ENCODE data around the gene ARRB1. TPM values are rescaled to one million over a fixed set of nuclear protein-coding genes. Genes with fewer than 3 reads are reported as not detected.

ARRB1 gene
- total RNA-seq, 2 experiments from 2014 or later: 24.3 to 29.5 TPM

DNA sequence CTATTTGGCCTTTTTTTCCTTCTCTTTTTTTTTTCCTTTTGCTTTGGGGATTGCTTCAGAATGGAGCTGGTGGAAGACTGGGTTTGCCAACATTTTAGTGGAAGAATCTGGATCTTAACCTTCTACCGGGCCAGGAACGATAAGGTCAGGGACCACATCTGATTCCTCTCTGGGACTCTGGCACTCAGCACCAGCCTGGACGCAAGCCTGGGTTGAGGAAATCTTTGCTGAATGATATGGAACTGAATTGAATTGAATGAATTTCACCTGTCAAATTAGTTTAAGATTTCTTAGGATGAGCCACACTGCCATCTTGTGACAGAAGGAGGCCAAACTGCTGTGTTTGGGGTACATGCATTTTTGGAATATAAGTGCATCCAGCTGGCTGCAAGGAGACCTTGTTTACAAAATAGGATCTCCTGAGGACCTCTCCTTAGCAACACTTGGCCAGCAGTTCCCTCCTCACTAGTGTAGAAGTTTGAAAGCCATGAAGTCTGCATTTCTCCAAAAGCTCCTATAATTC is 80.5 kb downstream of the ARRB1 start:
- peak; percentile 47 for DNase-seq
- peak overlapping the region; percentile 63 for H3K27ac Mint-ChIP-seq
- ChIA-PET POLR2A (no interaction called here), CTCF (interaction anchor here (0.6 to 3.2 kb wide), 10 partner anchors 9 to 310 kb away, joined by 3 to 17 read pairs (median 6); no protein-coding TSS in a partner anchor)
- H3K4me3 Mint-ChIP-seq: no peak overlapping the region
- no peaks in the 10 kb centered on the region for H3K9me3 Mint-ChIP-seq
- H3K36me3 Mint-ChIP-seq (ENCODE audit: low read depth): peaks cover 5% of the 10 kb centered on the region
- H3K27me3 Mint-ChIP-seq: no peaks in the 10 kb centered on the region
- peaks cover 38% of the 10 kb centered on the region for H3K4me1 Mint-ChIP-seq

DNA sequence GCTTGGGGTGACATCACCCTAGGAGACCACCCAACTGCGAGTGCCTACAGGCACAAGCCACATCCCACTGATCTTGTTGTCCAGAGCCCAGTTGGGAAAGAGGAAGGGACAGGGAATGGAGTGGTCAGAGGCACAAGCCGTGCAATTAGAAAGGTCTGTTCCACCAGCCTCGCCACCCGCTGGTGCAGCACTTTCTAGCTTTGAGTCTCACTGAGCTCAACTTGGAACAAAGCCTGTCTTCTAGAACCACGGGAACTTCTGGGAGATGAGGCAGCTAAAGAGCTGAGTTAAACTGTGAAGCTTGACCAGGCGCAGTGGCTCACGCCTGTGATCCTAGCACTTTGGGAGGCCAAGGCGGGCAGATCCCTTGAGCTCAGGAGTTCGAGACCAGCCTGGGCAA is 81.6 kb downstream of the ARRB1 start:
- H3K4me1 Mint-ChIP-seq: peaks cover 29% of the 10 kb centered on the region
- H3K9me3 Mint-ChIP-seq: no peaks in the 10 kb centered on the region
- ChIA-PET POLR2A (no interaction called here), CTCF (interaction anchor here (0.9 to 3.2 kb wide), 6 partner anchors 8 to 129 kb away, joined by 3 to 17 read pairs (median 7); no protein-coding TSS in a partner anchor)
- no peak for DNase-seq
- no peaks in the 10 kb centered on the region for H3K27me3 Mint-ChIP-seq
- H3K27ac Mint-ChIP-seq: no peak overlapping the region
- peaks cover 2% of the 10 kb centered on the region for H3K36me3 Mint-ChIP-seq (ENCODE audit: low read depth)
- no peak overlapping the region for H3K4me3 Mint-ChIP-seq

DNA sequence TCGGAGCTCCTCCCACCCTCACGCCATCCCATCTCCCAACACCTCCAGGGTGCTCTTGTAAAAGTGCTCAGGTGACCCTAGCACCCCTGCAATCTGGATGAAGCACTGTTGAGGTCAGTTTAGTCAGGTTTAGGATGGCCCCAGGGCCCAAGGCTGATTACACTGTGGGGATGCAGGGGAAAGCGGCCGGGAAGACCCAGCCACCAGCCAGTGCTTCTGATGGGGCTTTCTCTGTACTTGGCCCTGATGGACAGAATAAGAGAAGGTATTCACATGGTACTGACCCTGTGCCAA is 82.1 kb downstream of the ARRB1 start:
- no peak for DNase-seq
- POLR2A ChIA-PET: no interaction called here
- Mint-ChIP-seq H3K4me1 (peaks cover 33% of the 10 kb centered on the region), H3K4me3 (no peak overlapping the region), H3K27ac (peak overlapping the region; percentile 25), H3K9me3 (no peaks in the 10 kb centered on the region), H3K36me3 (ENCODE audit: low read depth) (peaks cover 2% of the 10 kb centered on the region), H3K27me3 (no peaks in the 10 kb centered on the region)
- CTCF ChIA-PET: interaction anchor here (2.8 to 3.2 kb wide), 2 partner anchors 11 to 21 kb away, joined by 10 to 17 read pairs; no protein-coding TSS in a partner anchor

DNA sequence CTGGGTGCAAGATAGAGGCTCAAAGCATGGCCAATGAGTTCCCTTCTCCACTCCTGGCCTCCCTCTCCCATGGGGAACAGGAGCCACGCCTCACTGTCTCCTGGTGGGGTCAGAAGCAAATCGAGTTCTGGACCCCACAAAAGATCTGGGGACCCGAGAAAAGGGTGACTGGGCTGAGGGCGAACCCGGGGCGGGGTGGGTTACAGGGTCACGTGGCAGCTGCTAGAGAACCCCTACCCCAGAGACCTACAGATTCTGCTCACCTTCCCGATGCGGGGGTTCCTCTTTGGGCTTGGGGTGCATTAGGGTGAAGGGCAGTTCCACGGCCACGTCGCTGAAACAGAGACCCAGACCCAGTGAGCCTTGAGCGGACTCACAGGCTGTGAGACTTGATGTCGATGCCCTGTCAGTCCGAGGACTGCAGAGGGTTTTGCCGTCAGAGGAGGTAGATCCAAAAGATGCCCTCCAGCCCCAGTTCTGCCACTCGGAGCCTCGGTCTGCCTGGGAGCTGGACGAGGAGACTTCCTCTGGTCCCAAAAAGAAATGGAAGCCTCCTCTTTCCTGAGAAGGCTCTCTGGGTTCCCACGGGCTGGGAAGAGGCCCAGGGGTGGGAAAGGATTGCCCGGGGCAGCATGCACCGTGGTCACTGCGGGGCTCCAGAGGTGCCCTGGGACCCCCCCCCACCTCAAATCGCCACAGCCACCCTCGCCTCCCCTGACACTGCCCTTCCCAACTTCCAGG is 82.7 kb downstream of the ARRB1 start:
- no peak overlapping the region for H3K4me3 Mint-ChIP-seq
- no peak for DNase-seq
- peak overlapping the region; percentile 25 for H3K27ac Mint-ChIP-seq
- POLR2A ChIA-PET: no interaction called here
- no peaks in the 10 kb centered on the region for H3K27me3 Mint-ChIP-seq
- no peaks in the 10 kb centered on the region for H3K36me3 Mint-ChIP-seq (ENCODE audit: low read depth)
- CTCF ChIA-PET: interaction anchor here (1.3 to 3.2 kb wide), 4 partner anchors 8 to 20 kb away, joined by 3 to 17 read pairs (median 6); no protein-coding TSS in a partner anchor
- H3K9me3 Mint-ChIP-seq: no peaks in the 10 kb centered on the region
- peaks cover 33% of the 10 kb centered on the region for H3K4me1 Mint-ChIP-seq

DNA sequence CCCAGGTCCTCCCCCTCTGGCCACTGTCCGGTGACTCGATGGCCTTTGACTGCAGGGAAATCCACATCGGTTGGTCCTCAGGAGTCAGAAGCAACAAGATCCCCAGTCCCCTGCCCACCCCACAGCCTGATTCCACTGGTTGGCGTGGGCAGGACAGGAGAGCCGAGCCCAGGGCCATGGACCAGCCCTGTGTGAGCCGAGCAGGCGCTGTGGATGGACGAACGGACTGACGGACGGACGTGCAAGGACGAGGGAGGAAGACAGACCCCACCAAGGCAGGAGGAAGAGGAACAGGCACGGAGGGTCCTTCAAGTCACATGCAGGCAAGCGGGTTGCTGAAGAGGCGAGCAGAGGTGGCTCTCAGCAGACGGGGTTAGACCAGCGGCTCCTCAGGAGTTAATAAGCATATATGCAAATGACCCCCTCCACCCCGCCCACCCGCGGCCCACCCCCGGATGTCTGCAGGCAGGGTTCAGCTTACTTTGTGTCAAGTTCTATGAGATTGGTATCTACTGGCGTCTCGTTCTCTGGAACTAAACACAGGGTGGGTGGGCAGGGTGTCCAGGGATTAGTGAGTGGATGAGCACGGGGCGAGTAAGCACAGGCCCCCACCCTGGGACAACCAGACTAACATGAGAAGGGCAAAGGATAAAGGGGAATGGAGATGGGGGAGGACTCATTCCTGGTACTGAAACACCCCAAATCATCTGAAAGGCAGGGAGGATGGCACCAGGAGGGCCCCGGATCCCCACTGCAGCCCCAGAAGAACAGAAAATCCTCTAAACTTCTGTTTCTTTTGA is 84.1 kb downstream of the ARRB1 start:
- no peaks in the 10 kb centered on the region for H3K27me3 Mint-ChIP-seq
- H3K9me3 Mint-ChIP-seq: no peaks in the 10 kb centered on the region
- no peak for DNase-seq
- ChIA-PET CTCF (interaction anchor here (1.3 to 1.4 kb wide), 2 partner anchors 9 to 19 kb away, joined by 3 read pairs; no protein-coding TSS in a partner anchor), POLR2A (no interaction called here)
- no peak overlapping the region for H3K4me3 Mint-ChIP-seq
- H3K4me1 Mint-ChIP-seq: peaks cover 25% of the 10 kb centered on the region
- H3K36me3 Mint-ChIP-seq (ENCODE audit: low read depth): no peaks in the 10 kb centered on the region
- no peak overlapping the region for H3K27ac Mint-ChIP-seq

DNA sequence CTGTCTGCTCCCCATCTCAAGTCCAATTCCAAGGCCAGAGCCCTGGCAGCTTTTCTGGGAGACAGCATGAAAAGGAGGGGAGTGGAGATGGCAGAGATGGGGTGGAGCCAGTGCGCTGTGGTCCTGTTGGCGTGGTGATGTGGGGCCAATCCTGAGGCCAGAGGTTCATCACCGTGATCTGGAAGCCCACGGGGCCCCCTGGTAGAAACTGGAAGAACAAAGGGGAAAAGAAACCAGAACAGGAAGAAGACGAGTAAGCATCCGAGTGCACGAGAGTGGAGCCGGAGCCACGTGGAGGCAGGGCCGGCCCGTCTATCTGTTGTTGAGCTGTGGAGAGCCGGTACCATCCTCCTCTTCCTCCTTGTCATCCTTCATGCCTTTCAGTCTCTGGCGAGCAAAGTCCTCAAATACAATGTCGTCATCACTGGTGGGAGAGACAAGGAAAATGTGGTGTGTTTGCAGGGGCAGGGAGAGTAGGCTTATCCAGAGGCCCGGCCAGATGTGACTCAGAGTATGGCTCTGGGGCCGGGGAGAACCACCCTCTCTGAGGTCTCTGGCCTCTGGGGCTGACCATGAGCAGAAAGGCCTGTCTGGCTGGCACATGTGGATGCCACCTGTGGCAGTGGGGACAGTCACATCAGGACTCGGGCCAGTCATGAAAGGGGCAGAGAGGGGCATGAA is 85.5 kb downstream of the ARRB1 start:
- Mint-ChIP-seq H3K27me3 (no peaks in the 10 kb centered on the region), H3K4me3 (no peak overlapping the region), H3K36me3 (ENCODE audit: low read depth) (no peaks in the 10 kb centered on the region), H3K27ac (no peak overlapping the region), H3K9me3 (no peaks in the 10 kb centered on the region), H3K4me1 (peaks cover 24% of the 10 kb centered on the region)
- POLR2A ChIA-PET: no interaction called here
- CTCF ChIA-PET: interaction anchor here (0.6 to 1.5 kb wide), 4 partner anchors 9 to 683 kb away, joined by 3 to 5 read pairs (median 3); no protein-coding TSS in a partner anchor
- DNase-seq: no peak

DNA sequence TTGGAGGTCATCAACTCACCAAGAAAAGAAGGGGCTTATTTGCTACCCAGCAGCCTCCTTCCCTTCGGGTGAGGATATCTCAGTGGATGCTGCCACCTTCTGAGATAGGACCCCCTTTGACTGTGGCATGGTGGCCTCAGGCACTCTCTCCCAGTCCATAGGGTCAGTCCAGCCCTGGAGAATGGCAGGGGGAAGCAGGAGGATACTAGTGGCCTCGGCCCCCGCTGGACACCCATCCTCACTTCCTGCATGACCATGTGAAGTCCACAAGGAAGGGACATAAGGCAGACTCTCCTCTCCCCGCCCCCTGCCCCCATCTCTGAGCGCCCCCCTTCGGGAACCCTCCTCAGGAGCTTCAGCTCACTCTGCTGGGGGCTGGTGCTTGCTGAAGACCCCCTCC is 86.5 kb downstream of the ARRB1 start:
- no peak for DNase-seq
- ChIA-PET CTCF (interaction anchor here (0.8 to 1.9 kb wide), 6 partner anchors 8 to 124 kb away, joined by 3 to 7 read pairs (median 4); partner anchors contain the start of gene TPBGL), POLR2A (no interaction called here)
- Mint-ChIP-seq H3K4me1 (peaks cover 31% of the 10 kb centered on the region), H3K27ac (peak overlapping the region; percentile 43), H3K4me3 (no peak overlapping the region), H3K27me3 (no peaks in the 10 kb centered on the region), H3K9me3 (no peaks in the 10 kb centered on the region), H3K36me3 (ENCODE audit: low read depth) (no peaks in the 10 kb centered on the region)

DNA sequence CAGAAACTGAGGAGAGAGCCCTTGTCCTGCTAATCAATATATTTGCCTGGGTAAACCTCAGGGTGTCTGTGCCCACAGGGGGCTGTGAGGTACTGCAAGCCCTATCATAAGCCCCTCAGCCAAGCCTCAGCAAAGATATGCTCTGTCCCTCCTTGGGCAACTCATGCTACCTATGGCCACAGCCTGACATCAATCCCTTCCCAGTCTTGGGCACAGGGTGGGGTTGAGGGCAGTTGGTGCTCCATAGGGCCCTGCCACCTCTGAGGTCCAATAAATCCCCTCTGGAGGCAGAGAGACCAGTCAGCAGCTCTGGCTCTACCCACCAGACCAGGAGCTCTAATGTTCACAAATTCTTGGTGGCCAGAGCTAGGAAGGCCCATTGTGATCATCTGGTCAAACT is 87.1 kb downstream of the ARRB1 start:
- CTCF ChIA-PET: interaction anchor here (0.7 to 1.9 kb wide), 4 partner anchors 15 to 108 kb away, joined by 3 to 7 read pairs (median 4); no protein-coding TSS in a partner anchor
- POLR2A ChIA-PET: no interaction called here
- Mint-ChIP-seq H3K4me1 (peaks cover 36% of the 10 kb centered on the region), H3K27me3 (no peaks in the 10 kb centered on the region), H3K4me3 (no peak overlapping the region), H3K9me3 (no peaks in the 10 kb centered on the region), H3K27ac (peak overlapping the region; percentile 43), H3K36me3 (ENCODE audit: low read depth) (no peaks in the 10 kb centered on the region)
- no peak for DNase-seq

DNA sequence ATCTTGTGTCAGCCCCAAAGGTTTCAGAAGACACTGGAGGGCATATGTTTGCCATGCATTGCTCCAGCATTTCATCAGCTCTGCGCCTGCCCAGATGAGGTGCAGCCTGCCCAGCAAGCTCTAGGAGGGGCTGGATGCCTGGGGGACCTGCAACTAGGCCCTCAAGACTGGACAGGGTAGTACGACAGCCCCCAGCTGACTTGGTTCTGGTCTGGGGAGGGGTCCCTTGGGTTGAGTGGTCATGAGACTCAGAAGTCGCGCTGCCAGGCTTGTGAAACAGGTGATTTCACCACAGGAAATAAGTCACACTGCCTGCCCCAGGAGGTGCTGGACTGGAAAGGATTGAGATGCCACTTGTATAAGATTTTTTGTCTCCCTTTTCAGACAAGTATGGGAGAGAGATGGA is 87.5 kb downstream of the ARRB1 start:
- no peak overlapping the region for H3K4me3 Mint-ChIP-seq
- ChIA-PET CTCF (interaction anchor here (0.6 to 1.9 kb wide), 5 partner anchors 15 to 1055 kb away, joined by 3 to 7 read pairs (median 3); no protein-coding TSS in a partner anchor), POLR2A (no interaction called here)
- DNase-seq: no peak
- no peaks in the 10 kb centered on the region for H3K27me3 Mint-ChIP-seq
- no peaks in the 10 kb centered on the region for H3K36me3 Mint-ChIP-seq (ENCODE audit: low read depth)
- no peaks in the 10 kb centered on the region for H3K9me3 Mint-ChIP-seq
- H3K4me1 Mint-ChIP-seq: peaks cover 36% of the 10 kb centered on the region
- H3K27ac Mint-ChIP-seq: peak overlapping the region; percentile 43

DNA sequence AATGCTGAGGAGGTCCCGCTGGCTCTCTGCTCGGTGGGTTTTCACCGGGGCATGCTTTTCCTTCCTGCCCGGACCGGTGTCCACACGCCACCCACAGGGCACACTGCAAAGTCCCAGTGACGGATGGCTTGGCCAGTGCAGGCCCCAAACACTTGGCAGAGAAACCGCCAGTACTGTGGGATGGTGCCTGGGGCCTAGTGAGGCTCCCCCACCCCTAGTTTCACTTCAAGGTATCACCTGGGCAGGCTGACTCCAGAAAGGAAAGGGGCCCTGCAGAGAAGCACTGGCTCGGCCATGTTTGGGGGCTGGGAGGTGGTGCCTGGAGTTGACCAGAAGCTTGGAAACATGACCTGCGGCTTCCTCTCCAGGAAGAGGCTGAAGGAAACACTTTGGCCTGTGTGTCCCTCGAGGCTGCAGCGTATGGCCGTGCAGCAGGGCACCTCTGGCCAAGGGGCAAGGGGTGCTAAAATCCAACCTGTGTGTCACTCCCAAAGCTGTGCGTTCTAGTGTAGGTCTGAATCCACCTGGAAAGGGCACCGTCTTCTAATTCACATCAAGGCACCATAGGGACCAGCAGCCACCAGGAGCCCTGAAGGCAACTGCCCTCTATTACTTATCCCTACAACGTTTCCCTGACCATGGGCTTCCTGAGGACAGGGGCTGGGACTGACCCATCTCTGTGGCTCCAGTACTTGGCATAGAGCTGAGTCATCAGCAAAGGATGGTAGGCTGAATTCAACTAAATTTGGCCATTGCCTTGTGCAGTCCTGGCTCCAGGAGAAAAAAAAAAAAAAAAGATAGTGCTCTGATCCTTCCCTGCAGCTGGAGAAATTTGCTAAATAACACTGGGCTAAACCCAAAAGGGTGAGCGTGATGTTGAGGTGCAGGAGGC is 88.3 kb downstream of the ARRB1 start:
- Mint-ChIP-seq H3K9me3 (no peaks in the 10 kb centered on the region), H3K4me1 (peaks cover 36% of the 10 kb centered on the region), H3K27me3 (no peaks in the 10 kb centered on the region), H3K27ac (no peak overlapping the region), H3K36me3 (ENCODE audit: low read depth) (no peaks in the 10 kb centered on the region), H3K4me3 (no peak overlapping the region)
- ChIA-PET CTCF (interaction anchor here (0.6 to 2.4 kb wide), 7 partner anchors 7 to 1056 kb away, joined by 3 to 11 read pairs (median 5); no protein-coding TSS in a partner anchor), POLR2A (no interaction called here)
- no peak for DNase-seq

DNA sequence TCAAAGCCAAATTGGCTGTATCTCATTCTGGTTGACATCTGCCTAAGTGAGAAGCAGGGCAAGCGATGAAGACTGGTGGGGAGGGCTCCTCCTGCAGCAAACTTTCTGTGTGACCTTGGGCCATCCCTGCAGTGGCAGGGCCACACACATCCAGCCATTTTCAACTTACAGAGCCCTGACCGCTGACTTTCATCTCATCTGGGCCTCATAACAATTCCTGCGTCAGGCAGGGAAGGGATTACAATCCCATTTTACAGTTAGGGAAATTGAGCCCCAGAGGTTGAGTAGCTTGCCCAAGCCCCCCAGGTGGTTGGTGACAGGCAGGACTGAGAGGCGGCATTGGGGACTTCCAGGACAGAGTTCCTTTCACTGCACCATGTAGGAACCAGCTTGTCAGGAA is 89.0 kb downstream of the ARRB1 start:
- Mint-ChIP-seq H3K27me3 (peaks cover 6% of the 10 kb centered on the region), H3K27ac (no peak overlapping the region), H3K9me3 (no peaks in the 10 kb centered on the region), H3K4me3 (no peak overlapping the region), H3K36me3 (ENCODE audit: low read depth) (no peaks in the 10 kb centered on the region), H3K4me1 (peaks cover 36% of the 10 kb centered on the region)
- CTCF ChIA-PET: interaction anchor here (0.6 to 2.4 kb wide), 5 partner anchors 8 to 131 kb away, joined by 3 to 11 read pairs (median 5); no protein-coding TSS in a partner anchor
- POLR2A ChIA-PET: no interaction called here
- no peak for DNase-seq
